Islet precursor cell (in vitro differentiated cells): ENCODE data around the gene HOXA3.
A peak's percentile ranks its signal among the peaks of the same experiment; 100 is the strongest.

Experiments used
- DNase-seq: peaks from one replicate; pipeline ENCODE4 v3.0.0-alpha.2; 2018

Gene HOXA3

GRCh38 chr7:27142580-27143022, 9.8 kb downstream of the HOXA3 start:
- DNase-seq: peak; percentile 57

DNA sequence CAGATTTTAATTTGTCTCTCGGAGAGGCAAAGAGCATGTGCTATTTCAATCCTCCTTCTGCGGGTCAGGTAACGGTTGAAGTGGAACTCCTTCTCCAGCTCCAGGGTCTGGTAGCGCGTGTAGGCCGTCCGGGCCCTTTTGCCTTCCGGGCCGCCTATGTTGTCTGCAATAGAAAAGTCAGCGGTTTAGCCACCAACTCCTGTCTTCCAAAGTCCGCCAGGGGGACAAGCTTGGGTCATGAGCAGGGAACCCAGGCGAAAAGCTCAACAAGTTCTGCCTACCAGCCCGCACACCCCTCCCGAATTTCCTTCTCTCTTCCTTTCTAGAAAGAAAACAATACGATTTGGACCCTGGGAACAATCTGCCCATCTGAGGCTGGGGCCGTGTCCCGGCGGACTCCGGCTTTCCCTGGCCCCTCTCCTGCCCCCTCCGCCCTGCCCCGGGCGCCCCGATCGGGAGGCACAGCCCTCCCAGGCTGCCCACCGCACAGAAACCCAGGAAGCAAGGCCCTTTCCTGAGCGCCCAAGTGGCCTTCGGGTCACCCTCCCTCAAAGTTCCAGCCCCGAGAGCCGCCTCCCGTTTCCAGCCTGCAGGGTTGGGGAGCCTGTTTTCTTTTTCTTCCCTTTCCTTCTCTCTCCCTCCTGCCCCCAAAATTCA, 10.3 kb downstream of the HOXA3 start:
- peak; percentile 73 for DNase-seq

DNA sequence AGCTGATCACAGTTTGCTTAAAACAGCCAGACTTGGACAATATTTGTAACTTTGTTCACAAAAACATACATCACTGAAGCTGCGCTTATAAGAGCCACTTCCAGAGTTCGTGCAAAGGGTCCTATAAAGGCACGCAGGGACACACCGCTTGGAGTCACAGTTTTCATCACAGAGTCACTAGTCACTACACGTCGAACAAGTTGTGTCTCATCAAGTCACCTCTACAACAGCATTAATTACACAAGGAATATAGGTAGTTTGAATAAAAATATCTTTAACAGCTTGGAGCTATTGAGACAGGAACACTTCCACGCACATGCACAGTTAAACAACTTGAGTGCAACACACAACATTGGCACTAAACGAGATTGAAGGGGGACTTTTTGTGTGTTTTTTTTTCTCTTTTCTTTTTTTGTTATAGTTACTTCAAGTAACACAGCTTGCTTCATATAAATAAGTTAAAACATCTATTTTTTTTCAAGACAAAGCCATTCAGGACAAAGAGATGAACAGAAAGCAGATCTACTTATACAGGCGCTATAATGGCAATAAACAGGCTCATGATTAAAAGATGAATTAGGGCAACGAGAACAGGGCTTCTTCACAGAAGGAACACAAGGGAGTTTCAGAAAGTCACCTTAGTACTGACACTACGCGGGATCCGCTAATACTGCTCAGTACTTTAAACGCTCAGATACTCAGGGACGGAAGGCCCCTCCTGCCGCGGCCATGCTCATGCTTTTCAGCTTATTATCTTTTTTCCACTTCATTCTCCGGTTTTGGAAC, 11.1 kb downstream of the HOXA3 start:
- DNase-seq: no peak

DNA sequence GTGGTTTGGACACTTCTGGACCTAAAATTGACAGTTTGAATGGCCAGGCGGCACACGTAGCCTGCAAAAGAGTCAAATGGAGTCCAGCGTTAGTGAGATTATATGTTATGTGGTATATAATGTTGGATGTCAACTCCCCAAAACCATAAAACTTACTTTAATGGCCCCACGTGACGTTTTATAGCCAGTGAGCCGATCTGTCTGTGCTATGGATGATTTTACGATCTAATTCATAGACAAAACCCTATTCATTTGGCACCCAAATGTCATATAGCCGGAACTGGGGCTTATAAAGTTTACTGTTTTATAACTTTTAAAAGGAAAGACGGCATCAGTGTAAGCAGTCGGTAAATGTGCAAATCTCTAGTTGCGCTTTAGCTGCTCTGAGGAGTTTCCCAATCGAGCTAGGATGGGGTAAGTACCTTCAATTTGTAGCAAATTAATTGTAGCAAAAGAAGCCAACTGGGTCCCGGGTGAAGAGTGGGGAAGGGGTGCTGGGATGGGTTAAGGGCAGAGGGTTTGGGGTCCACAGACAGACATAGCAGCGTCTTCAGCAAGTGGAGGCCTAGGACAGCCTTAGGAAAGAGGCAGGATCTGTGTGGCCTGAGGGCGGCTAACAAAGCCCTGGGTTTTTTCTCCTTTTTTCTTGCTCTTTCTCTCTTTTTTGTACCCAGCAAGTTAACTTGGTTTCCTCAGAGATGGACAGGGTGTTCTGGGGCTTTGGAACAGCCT, 12.1 kb downstream of the HOXA3 start:
- DNase-seq: peak; percentile 39

DNA sequence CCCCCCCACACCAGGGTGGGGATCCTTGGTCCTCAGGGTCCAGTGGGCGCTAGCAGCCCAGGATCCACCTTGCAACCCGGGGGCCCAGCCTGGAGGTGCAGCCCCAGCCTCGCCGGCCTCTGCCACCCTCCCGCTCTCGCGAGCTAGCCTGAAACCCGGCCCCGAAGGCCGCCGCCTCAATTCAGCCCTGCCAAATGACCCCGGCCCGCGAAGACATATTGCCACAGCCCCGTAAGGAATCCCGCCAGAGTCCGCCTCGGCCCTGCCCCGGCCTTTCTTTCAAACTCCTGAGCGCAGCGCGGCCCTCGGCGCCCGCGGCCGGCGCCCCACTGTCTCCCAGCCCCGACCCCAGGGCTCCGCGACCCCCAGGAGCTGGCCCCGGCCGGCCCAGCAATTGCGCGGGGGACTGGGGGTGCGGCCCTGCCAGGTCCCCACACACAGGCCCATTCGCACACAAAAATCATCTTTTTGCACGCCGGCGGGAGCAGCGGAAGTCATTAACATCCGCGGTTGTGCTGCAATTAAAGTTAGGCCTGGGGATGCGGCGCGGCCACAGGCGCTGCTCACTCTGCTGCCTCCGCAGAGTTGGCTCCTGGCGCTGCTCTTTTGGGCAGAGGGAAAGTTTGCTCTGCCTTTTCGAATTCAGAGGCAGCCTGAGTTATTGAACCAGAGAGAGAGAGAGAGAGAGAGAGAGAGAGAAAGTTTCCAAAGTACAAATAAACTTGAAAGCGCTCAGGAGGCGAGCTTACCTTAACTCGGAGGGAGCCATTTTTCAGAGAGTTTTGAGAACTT, 12.9 kb downstream of the HOXA3 start:
- DNase-seq: peak; percentile 74

GRCh38 chr7:27138985-27139333, 13.4 kb downstream of the HOXA3 start:
- DNase-seq: no peak

DNA sequence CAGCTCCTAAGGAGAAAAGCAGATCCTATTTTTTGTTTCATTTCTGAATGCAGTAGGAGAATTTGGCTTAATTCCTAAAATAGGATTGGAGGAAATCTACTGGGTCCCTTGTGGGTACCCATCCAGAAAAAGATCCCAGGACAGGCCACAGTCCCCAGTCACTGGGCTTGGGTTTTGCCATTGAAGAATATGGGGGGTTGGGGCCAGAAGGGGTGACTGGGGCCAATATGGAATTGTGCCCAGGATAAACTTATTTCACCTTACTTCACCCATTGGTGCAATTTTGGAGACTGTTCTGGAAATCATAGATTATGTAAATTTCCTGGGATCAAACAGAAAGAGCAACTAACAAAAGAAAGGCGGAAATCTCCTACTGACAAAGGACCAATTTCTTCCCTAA, 13.9 kb downstream of the HOXA3 start:
- no peak for DNase-seq

- DNase-seq: no peak
Observed at GRCh38 chr7:27137640-27138315, 14.6 kb downstream of the HOXA3 start.

DNA sequence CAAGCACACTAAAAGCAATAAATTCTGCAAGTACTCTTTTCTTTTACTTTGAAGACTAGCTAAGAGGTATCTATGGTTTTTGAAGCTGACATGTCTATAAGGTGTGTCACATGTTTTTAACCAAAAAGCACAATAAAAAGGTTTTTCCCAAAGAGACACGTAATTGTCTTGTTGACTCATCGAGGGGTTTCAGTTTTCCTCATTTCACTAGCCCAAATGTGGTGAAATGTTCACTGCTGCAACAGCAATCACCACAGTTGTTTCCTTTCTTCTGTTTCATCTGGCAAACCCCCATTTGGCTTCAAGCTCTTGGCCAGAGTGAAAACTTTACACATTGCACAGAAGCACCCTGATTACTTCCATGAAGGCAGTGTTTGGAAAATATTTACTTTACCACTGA, 18.0 kb downstream of the HOXA3 start:
- DNase-seq: no peak

DNA sequence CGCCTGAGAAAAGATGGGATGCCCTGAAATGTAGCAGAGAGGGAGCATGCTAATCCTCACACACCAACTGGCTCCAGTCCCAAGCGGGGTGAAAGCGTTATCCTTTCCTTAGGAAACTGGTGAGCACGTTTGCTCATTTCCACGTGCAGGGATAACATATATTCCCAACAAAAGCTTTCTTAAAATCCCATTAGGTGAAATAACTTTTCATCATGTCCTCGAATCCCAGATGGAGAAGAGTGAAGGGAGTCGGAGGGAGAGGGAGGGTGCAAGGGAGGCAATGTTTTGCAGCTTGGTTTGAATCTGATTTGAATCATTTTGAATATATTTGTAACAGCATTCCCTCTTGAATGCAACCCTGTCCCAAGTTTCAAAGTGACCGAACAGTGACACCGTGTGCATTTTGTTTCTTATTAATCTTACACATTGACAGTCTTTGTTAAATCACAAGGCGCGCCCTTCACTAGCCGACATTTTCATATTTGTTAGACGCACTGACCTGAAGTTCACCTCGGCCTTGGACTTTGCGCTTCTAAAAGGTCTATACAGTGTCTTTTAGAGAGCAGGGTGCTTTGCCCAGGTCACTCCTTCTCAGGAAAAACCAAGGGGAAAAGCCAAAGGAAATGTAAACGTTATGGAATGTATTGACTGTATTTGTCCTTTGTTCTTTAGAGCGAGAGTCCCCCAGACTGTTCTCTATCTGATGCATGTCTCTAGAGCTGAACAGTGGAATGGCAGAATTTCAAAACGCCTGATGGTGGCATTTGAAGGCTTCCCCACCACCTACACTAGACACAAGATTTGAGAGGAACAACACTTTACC, 18.8 kb downstream of the HOXA3 start:
- DNase-seq: no peak

DNA sequence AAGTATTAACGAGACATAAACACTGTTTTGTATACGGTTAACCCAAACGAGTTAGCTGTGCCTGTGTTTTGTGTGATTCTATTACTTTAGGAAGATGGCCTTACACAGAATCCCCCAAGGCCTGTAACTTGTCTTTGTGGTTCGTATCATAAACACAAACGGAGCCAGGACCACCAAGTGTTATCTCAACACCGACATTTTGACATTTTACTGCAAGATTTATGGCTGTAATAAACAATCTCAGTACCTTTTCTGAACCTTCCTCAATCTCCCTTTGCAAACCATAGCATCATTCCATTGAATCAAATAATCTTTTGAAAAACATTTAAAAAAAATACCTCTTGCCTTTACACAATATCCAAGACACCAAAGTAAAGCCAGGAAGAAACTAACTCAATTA, 19.4 kb downstream of the HOXA3 start:
- no peak for DNase-seq

DNA sequence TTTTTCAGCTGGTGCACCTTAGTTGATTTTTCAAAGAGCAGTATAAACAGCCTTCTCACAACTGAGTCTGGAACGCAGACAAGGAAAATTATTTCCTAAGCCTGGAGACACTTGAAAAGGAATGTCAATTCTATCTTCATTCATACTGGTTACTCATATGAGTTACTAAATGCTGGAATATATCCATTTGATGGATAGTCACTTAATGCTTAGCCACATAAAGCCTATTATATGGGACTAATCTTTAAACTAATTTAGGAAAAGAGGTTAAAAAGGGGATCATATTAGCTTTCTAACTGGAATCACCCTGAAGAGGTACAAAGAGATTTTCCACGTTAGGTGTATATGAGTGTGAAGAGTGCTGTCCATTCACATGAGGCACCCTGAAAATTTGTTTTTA, 20.2 kb downstream of the HOXA3 start:
- no peak for DNase-seq

DNA sequence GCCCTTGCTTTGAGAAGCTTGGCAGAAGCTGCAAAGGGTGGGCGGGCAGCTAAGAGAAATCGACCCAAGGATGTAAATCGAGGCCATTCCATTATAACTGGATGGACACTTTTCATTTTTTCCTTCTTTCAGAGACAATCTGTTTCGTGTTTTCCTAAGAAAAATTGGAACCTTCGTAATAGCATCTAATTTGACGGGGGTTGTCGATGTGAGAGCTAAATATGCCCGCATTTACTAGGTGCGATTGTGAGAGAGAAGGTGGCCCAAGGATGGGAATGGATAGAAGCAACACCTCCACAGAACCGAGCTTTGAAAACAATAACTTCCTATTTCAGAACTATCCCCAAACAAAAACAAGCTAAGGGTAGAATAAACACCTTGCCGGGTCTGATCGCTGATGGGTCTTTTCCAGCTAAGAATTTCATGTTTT, 21.0 kb downstream of the HOXA3 start:
- DNase-seq: no peak

- DNase-seq: peak; percentile 82
Observed at GRCh38 chr7:27130540-27131389, 21.6 kb downstream of the HOXA3 start, which contains the start of gene HOXA4. Gene HOXA4 (minus strand): TSS chr7:27130757. CDS start chr7:27130733, 24 bp downstream.

DNA sequence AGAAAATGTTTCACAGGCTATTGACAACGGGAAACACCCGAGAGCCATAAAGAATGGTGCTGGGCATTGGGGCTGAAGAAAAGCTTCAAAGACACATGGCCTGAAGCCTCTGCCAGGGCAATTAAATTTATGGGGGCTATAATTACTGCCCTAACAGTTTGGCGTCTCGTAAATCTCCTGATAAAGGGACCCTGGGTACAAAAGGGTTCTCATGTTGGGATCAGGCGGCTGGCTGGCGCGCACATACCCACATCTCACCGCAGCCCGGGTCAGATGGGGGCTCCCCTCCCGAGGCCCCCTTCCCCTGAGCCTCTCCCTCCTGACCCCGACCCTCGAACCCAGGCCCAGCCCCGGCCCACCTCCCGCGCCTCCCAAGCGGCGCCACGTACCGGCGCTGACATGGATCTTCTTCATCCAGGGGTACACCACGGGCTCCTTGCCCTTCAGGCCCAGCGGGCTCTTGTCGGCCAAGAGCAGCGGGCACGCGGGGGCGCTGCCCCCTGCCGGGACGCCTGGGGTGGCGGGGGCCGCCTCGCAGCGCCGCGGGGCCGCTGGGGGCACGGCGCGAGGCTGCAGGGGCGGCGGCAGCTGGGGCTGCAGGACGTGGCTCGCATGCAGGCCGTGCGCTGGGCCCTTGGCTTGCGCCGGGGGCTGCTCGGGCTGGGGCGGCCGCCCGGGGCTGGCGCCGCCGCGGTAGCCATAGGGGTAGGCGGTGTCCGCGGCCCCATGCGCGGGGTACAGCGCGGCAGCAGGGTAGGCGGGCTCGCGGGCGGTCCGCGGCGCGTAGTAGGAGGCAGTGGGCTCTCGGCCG, 22.4 kb downstream of the HOXA3 start:
- peak; percentile 67 for DNase-seq

DNA sequence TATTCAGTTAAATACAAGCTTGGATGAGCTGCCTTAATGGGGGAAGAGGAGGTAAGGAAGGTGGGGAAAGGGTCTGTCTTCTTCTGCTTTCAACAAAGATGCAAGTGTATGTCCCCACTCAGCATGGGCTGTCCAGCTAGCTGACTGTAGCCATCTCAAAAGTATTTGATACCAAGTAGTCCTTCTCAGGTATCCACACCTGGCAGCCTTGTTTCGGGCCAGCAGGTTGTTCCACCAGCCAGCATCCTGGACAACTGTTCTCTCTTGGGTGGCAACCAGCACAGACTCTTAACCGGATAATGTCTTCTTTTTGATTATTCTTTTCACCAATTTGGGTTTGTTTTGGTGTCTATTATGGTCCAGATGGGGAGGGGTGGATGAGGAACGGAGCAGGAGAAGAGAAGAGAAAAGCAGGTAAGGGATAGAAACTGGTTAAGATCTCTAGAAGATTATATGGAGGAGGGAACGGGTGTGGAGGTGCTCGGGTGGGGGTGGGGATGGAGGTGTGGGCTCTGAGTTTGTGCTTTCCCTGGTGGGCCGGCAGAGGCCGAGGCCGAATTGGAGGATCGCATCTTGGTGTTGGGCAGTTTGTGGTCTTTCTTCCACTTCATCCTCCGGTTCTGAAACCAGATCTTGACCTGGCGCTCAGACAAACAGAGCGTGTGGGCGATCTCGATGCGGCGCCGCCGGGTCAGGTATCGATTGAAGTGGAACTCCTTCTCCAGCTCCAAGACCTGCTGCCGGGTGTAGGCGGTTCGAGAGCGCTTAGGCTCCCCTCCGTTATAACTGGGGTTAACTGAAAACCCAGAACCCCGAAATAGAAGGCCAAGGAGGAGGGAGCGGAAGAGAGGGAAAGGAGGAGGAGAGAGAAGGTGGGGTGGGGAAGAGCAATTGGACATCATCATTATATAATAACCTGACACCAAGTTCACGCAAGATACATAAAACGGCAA, 23.3 kb downstream of the HOXA3 start:
- DNase-seq: peak; percentile 47

DNA sequence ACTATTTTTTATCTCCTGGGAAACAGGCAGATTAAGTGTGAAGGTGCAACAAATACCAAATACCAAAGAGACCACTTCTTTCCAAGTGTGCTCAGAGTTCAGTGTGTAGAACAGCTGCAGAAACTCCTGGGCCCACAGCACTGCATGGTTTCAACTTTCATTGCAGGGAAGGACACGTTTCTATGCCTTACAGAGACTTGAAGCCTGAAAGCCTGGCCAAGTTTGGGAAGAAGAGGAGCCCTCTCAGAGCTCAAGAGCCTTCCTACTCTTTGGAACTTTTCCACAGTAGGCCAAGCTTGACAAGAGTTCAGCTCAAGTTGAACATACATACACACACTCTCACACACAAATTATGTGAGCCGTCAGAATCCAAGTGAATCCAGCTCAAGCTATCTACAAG, 24.3 kb downstream of the HOXA3 start:
- DNase-seq: peak; percentile 43

GRCh38 chr7:27126596-27127327, 25.6 kb downstream of the HOXA3 start:
- no peak for DNase-seq
